Heart right ventricle (tissue), 16 donors: ENCODE measurements around the gene GMDS. TPM values are rescaled to one million over a fixed set of nuclear protein-coding genes. Genes with fewer than 3 reads are reported as not detected.

Experiments used
- ATAC-seq, 8 donors: fragments of 200-7000 bp; cut with Tn5 transposase; one replicate each; pipeline ENCODE4 v1.9.1; 2020; ENCODE audit warnings: mild to moderate bottlenecking in 8 of 8, moderate library complexity in 8 of 8, moderate number of reproducible peaks in 1 of 8
- DNase-seq, 2 donors: peaks; one replicate each; pipeline ENCODE4 v3.0.0-alpha.2; 2020
- H3K27ac ChIP-seq, 10 donors: fragments of 200-600 bp; sonication (generic) in 2 of 10; one replicate each; pipeline versions ENCODE4 v1.5.0 to v1.8.0; 2020 to 2022; ENCODE audit warnings: mild to moderate bottlenecking in 3 of 10
- H3K27me3 ChIP-seq, 7 donors: fragments of 200-600 bp; one replicate each; pipeline ENCODE4 v1.8.0; 2021 to 2022; ENCODE audit warnings: mild to moderate bottlenecking in 2 of 7
- H3K36me3 ChIP-seq, 9 donors: fragments of 200-600 bp; sonication (generic) in 1 of 9; one replicate each; pipeline versions ENCODE4 v1.5.0 to v1.8.0; 2020 to 2022; ENCODE audit warnings: mild to moderate bottlenecking in 2 of 9
- H3K4me1 ChIP-seq, 9 donors: fragments of 200-600 bp; sonication (generic) in 1 of 9; one replicate each; pipeline versions ENCODE4 v1.5.0 to v1.8.0; 2020 to 2022; ENCODE audit warnings: mild to moderate bottlenecking in 4 of 9
- H3K4me3 ChIP-seq, 10 donors: fragments of 200-600 bp; sonication (generic) in 2 of 10; one replicate each; pipeline versions ENCODE4 v1.5.0 to v1.8.0; 2020 to 2022; ENCODE audit warnings: mild to moderate bottlenecking in 7 of 10, moderate library complexity in 2 of 10
- H3K9me3 ChIP-seq, 11 donors: fragments of 200-600 bp in 10 of 11; sonication (generic) in 2 of 11; one replicate each; pipeline versions ENCODE4 v1.5.0 to v1.8.0; 2013 to 2022; ENCODE audit warnings: mild to moderate bottlenecking in 2 of 11, control low read depth in 1 of 11, moderate library complexity in 1 of 11
- CTCF ChIP-seq, 9 donors: fragments of 200-600 bp; sonication (generic) in 2 of 9; IDR thresholded peaks; one replicate each; pipeline versions ENCODE4 v1.5.0 to v1.8.0; 2021 to 2022; ENCODE audit warnings: antibody characterized with exemption in 9 of 9, mild to moderate bottlenecking in 5 of 9, moderate library complexity in 1 of 9
- WGBS, 2 donors: extraction: QIAGEN DNeasy Blood & Tissue Kit; methylation state at CpG; one replicate each; pipeline ENCODE4 v1.1.7; 2013; ENCODE audit warnings: inconsistent platforms in 1 of 2; 5-methylcytosine and 5-hydroxymethylcytosine counted together
- intact Hi-C, 10 donors: fragments of 100-400 bp; cut with DNase I; formaldehyde crosslinking; loops; one replicate each; pipeline versions ENCODE4 v1.11.1 to v1.14.2; 2022
- polyA plus RNA-seq, 2 donors: library from polyadenylated mRNA; stranded (reverse); fragments of 200-250 nt; gene quantifications; one replicate each; pipeline ENCODE4 v1.2.3, GENCODE V29; 2013
- total RNA-seq, 10 donors: library from RNA; stranded (reverse); fragmentation: NEBNext Ultra II Directional in 3 of 10; extraction: Animal tissue kit (Norgen Biotek cat#: 25700) in 3 of 10; gene quantifications; one replicate each; pipeline versions ENCODE4 v1.2.1 to v1.2.4, GENCODE V29; 2021 to 2023
- donor health status: Arrhythmogenic right ventricular cardiomyopathy.
- donor health status: ischemic (EF 13 %, LVEDD 7.1; RV severe dilation, severe dysfunction).
- donor health status: healthy with polysubstance abuse.
- donor health status: DM: no; HTN: yes; CAD: no.
- donor health status: DM: no; HTN: no; CAD: no.
- donor health status: ischemic (EF 25% LVEDD 6.9; RV normal size, moderate dysfunction).
- donor health status: ischemic (EF 25% LVEDD 5.7; RV mildly dilated, moderate dysfunction).
- donor health status: healthy.
- donor health status: DM: yes; HTN: yes; CAD: no.
- donor health status: Ischemic cardiomyopathy.
- donor health status: ischemic (EF 35%, LVEDD 5.7; RV mildly dilated, moderate dysfunction).
- donor health status: nonischemic (EF 11% LVEDD 7.7; RV severe dilation, severe dysfunction).
- donor health status: DM: yes; HTN: yes; CAD: no.
- donor health status: PGD.
- donor health status: ischemic (EF 29% LVEDD 5.4; RV normal size, mild dysfunction).
- donor health status: nonischemic (EF 23%, LVEDD 6.1; RV moderate dilation, normal function).

GMDS gene
- total and polyA plus RNA-seq, 12 donors = 5.0 to 10.6 (median 6.9) TPM

GRCh38 chr6:1658212-1659005 is 587.0 kb downstream of the GMDS start:
- no peaks in the 10 kb centered on the region for H3K27me3 ChIP-seq
- no peaks in the 10 kb centered on the region for H3K9me3 ChIP-seq
- ATAC-seq (no peak), DNase-seq (no peak)
- 94 to 95% methylated on average over 15 of the region's 15 CpGs for WGBS, 2 donors
- no peaks in the 10 kb centered on the region for H3K36me3 ChIP-seq
- no peak overlapping the region for H3K4me3 ChIP-seq
- peaks cover 0 to 8% (median 0%) of the 10 kb centered on the region in 9 donors for H3K4me1 ChIP-seq
- intact Hi-C loops = no loop called here
- H3K27ac ChIP-seq = no peak overlapping the region
- no peak for TF ChIP-seq CTCF (IDR thresholded peaks at IDR 0.05)

GRCh38 chr6:1657771-1658165 is 587.6 kb downstream of the GMDS start:
- H3K4me3 ChIP-seq = no peak overlapping the region
- intact Hi-C loops = no loop called here
- no peaks in the 10 kb centered on the region for H3K36me3 ChIP-seq
- DNase-seq = no peak
- WGBS, 2 donors = 90 to 91% methylated on average over 7 of the region's 7 CpGs
- H3K4me1 ChIP-seq = peaks cover 0 to 4% (median 0%) of the 10 kb centered on the region in 9 donors
- no peaks in the 10 kb centered on the region for H3K9me3 ChIP-seq
- no peaks in the 10 kb centered on the region for H3K27me3 ChIP-seq
- no peak for ATAC-seq
- no peak for TF ChIP-seq CTCF (IDR thresholded peaks at IDR 0.05)
- no peak overlapping the region for H3K27ac ChIP-seq

GRCh38 chr6:1657116-1657770 is 588.2 kb downstream of the GMDS start:
- intact Hi-C loops = no loop called here
- no peaks in the 10 kb centered on the region for H3K27me3 ChIP-seq
- WGBS, 2 donors = 62 to 63% methylated on average over 13 of the region's 13 CpGs
- H3K36me3 ChIP-seq = no peaks in the 10 kb centered on the region
- H3K4me3 ChIP-seq = no peak overlapping the region
- DNase-seq (no peak), ATAC-seq (no peak)
- TF ChIP-seq CTCF (IDR thresholded peaks at IDR 0.05) = no peak
- H3K9me3 ChIP-seq = no peaks in the 10 kb centered on the region
- H3K27ac ChIP-seq = no peak overlapping the region
- no peaks in the 10 kb centered on the region for H3K4me1 ChIP-seq

- Histone ChIP-seq H3K36me3 (no peaks in the 10 kb centered on the region), H3K9me3 (no peaks in the 10 kb centered on the region), H3K4me3 (no peak overlapping the region), H3K27ac (no peak overlapping the region), H3K27me3 (no peaks in the 10 kb centered on the region), H3K4me1 (no peaks in the 10 kb centered on the region)
- ATAC-seq (no peak), DNase-seq (no peak)
- TF ChIP-seq CTCF (IDR thresholded peaks at IDR 0.05) = no peak
- intact Hi-C loops = no loop called here
- 85 to 88% methylated on average over 4 of the region's 4 CpGs for WGBS, 2 donors
Observed at GRCh38 chr6:1654054-1654453, 591.4 kb downstream of the GMDS start.
